Left renal cortex interstitium (tissue), 4 donors: ENCODE results near the gene CHRM3. TPM values are rescaled to one million over a fixed set of nuclear protein-coding genes. Genes with fewer than 3 reads are reported as not detected.

Experiments used
- DNase-seq, 4 donors: peaks; one replicate each; pipeline ENCODE4 v3.0.0-alpha.2; 2013; ENCODE audit warnings: low read depth in 4 of 4, low spot score in 2 of 4, missing footprints in 1 of 4
- polyA plus RNA-seq, 4 donors: library from polyadenylated mRNA; unstranded; fragments of 120-200 nt; gene quantifications; one replicate each; pipeline ENCODE4 v1.2.1, GENCODE V29; 2013; ENCODE audit not compliant: insufficient read length in 4 of 4

Gene CHRM3
- polyA plus RNA-seq, 4 donors, result 6.5 to 7.7 (median 7.3) TPM

- no peak for DNase-seq
Observed at GRCh38 chr1:239394107-239394506, 7.7 kb downstream of the CHRM3 start.

GRCh38 chr1:239413916-239414315, 27.5 kb downstream of the CHRM3 start:
- no peak for DNase-seq

- DNase-seq, result no peak
Observed at GRCh38 chr1:239417221-239417620, 30.9 kb downstream of the CHRM3 start.

GRCh38 chr1:239417986-239418640, 31.7 kb downstream of the CHRM3 start:
- DNase-seq, result no peak

- DNase-seq, result no peak
Observed at GRCh38 chr1:239418681-239419080, 32.3 kb downstream of the CHRM3 start.

GRCh38 chr1:239421811-239422210, 35.4 kb downstream of the CHRM3 start:
- DNase-seq, result no peak

GRCh38 chr1:239422818-239423217, 36.5 kb downstream of the CHRM3 start:
- DNase-seq, result no peak

GRCh38 chr1:239426821-239427475, 40.6 kb downstream of the CHRM3 start:
- DNase-seq, result no peak

GRCh38 chr1:239427712-239428111, 41.3 kb downstream of the CHRM3 start:
- no peak for DNase-seq

- no peak for DNase-seq
Observed at GRCh38 chr1:239428120-239428710, 41.8 kb downstream of the CHRM3 start.

- no peak for DNase-seq
Observed at GRCh38 chr1:239429163-239429562, 42.8 kb downstream of the CHRM3 start.

- DNase-seq, result no peak
Observed at GRCh38 chr1:239432255-239432654, 45.9 kb downstream of the CHRM3 start.

- no peak for DNase-seq
Observed at GRCh38 chr1:239434181-239434580, 47.8 kb downstream of the CHRM3 start.
